ENCODE measurements around the gene CAPG. TPM values are rescaled to one million over a fixed set of nuclear protein-coding genes. Genes with fewer than 3 reads are reported as not detected.

CAPG gene
- total RNA-seq, 1 experiment from 2014 or later, result 202 TPM

- H3K27me3 ChIP-seq (ENCODE audit: control insufficient read depth, insufficient read depth, low read length), result no peaks in the 10 kb centered on the region
- ChIA-PET CTCF (interaction anchor here (0.5 kb wide), 1 partner anchor 44 kb away, joined by 5 read pairs; no protein-coding TSS in a partner anchor), POLR2A (no interaction called here)
- H3K4me1 ChIP-seq (ENCODE audit: control insufficient read depth, insufficient read depth, low read length), result no peaks in the 10 kb centered on the region
- peaks cover 4% of the 10 kb centered on the region; the same call in 1 of the 2 replicates for H3K36me3 ChIP-seq (ENCODE audit: control insufficient read depth, insufficient read depth, low read length)
- H3K4me3 ChIP-seq (ENCODE audit: low read depth in 2 of 2, low read length in 2 of 2), result no peak overlapping the region
- H3K27ac ChIP-seq (ENCODE audit: low read length), result no peak overlapping the region
- BruUV-seq (replicated peaks), result TSS peak; percentile 69
- H3K9me3 ChIP-seq (ENCODE audit: control insufficient read depth, insufficient read depth, low read depth, low read length), result no peaks in the 10 kb centered on the region
- in situ Hi-C loops (cut with HindIII; ENCODE audit: low pct_unique_long_range_greater_than_20kb, low sequenced_read_pairs), result no loop called here
- ATAC-seq, result peak; percentile 86
- intact Hi-C loops (cut with micrococcal nuclease; ENCODE audit: unreplicated experiment), result loop anchor here (1.0 to 2.0 kb wide), 2 partner anchors 154 to 161 kb away; no protein-coding TSS in a partner anchor
- peak; percentile 30; the same call in 1 of the 2 replicates for TF ChIP-seq POLR2AphosphoS5 (IDR thresholded peaks at IDR 0.05; ENCODE audit: low read depth, low read length)
- no peak for TF ChIP-seq TCF7L2 (IDR thresholded peaks at IDR 0.05; ENCODE audit: low read depth, low read length)
- peak; percentile 94 for TF ChIP-seq CTCF (IDR thresholded peaks at IDR 0.05)
- TF ChIP-seq REST (IDR thresholded peaks at IDR 0.05; ENCODE audit: insufficient read depth in 1 of 2, low read depth in 2 of 2, low read length in 1 of 2), result no peak
- TF ChIP-seq SIN3A (IDR thresholded peaks at IDR 0.05; ENCODE audit: borderline replicate concordance, insufficient read depth, low read depth, low read length), result no peak
- DNase-seq (ENCODE audit: low read depth, low spot score), result no peak
These were observed 19.1 kb downstream of the CAPG start for GRCh38 chr2:85390941-85391669.

GRCh38 chr2:85388878-85389538 is 21.2 kb downstream of the CAPG start:
- Histone ChIP-seq H3K27me3 (ENCODE audit: control insufficient read depth, insufficient read depth, low read length) (no peaks in the 10 kb centered on the region), H3K9me3 (ENCODE audit: control insufficient read depth, insufficient read depth, low read depth, low read length) (no peaks in the 10 kb centered on the region), H3K4me3 (ENCODE audit: low read depth in 2 of 2, low read length in 2 of 2) (no peak overlapping the region), H3K4me1 (ENCODE audit: control insufficient read depth, insufficient read depth, low read length) (no peaks in the 10 kb centered on the region), H3K27ac (ENCODE audit: low read length) (no peak overlapping the region), H3K36me3 (ENCODE audit: control insufficient read depth, insufficient read depth, low read length) (peaks cover 4% of the 10 kb centered on the region; the same call in 1 of the 2 replicates)
- ChIA-PET CTCF (interaction anchor here (0.6 kb wide), 1 partner anchor 233 kb away, joined by 4 read pairs; no protein-coding TSS in a partner anchor), POLR2A (no interaction called here)
- DNase-seq (ENCODE audit: low read depth, low spot score) (no peak), ATAC-seq (no peak)
- intact Hi-C loops (cut with micrococcal nuclease; ENCODE audit: unreplicated experiment) (no loop called here), in situ Hi-C loops (cut with HindIII; ENCODE audit: low pct_unique_long_range_greater_than_20kb, low sequenced_read_pairs) (no loop called here)
- no TSS peak for BruUV-seq (replicated peaks)
- TF ChIP-seq TCF7L2 (IDR thresholded peaks at IDR 0.05; ENCODE audit: low read depth, low read length) (no peak), CTCF (IDR thresholded peaks at IDR 0.05) (no peak), POLR2AphosphoS5 (IDR thresholded peaks at IDR 0.05; ENCODE audit: low read depth, low read length) (no peak), REST (IDR thresholded peaks at IDR 0.05; ENCODE audit: insufficient read depth in 1 of 2, low read depth in 2 of 2, low read length in 1 of 2) (no peak), SIN3A (IDR thresholded peaks at IDR 0.05; ENCODE audit: borderline replicate concordance, insufficient read depth, low read depth, low read length) (no peak)

Measured in Panc1 (cell line).